SK-N-MC (cell line): Measurements from ENCODE around the gene KCNT1.
A peak's percentile ranks its signal among the peaks of the same experiment; 100 is the strongest.

ENCODE experiments used
- DNase-seq: peaks from one replicate; pipeline ENCODE4 v3.0.0-alpha.2; 2011; ENCODE audit warnings: low read depth, low spot score
- H3K27ac ChIP-seq: fragments of 200-600 bp; sonication (generic); 2 replicates; pipeline ENCODE4 v1.5.1; 2016; ENCODE audit warnings: mixed run types
- H3K36me3 ChIP-seq: fragments of 200-600 bp; sonication (generic); 2 replicates; pipeline ENCODE4 v1.6.1; 2017; ENCODE audit warnings: antibody characterized with exemption, low read length, mixed read lengths; ENCODE audit not compliant: insufficient read depth
- H3K4me3 ChIP-seq: fragments of 200-600 bp; sonication (generic); 2 replicates; pipeline ENCODE4 v1.5.1; 2016
- H3K9ac ChIP-seq: fragments of 200-600 bp; sonication (generic); 2 replicates; pipeline ENCODE4 v1.8.0; 2017; ENCODE audit warnings: mixed run types, mixed read lengths; ENCODE audit not compliant: insufficient read length
- H3K9me3 ChIP-seq: fragments of 200-600 bp; sonication (generic); 2 replicates; pipeline ENCODE4 v1.6.1; 2017; ENCODE audit warnings: low read depth, mild to moderate bottlenecking, antibody characterized with exemption, low read length, moderate library complexity, mixed read lengths
- EZH2 ChIP-seq: fragments of 200-600 bp; sonication (generic); IDR thresholded peaks from one replicate; pipeline ENCODE4 v1.6.1; 2017; ENCODE audit warnings: antibody characterized with exemption
- FOXP2 ChIP-seq: optimal IDR thresholded peaks from 2 replicates; pipeline ENCODE3; 2011; ENCODE audit warnings: mild to moderate bottlenecking, moderate library complexity; ENCODE audit not compliant: insufficient read depth; ENCODE audit errors: extremely low read length, control extremely low read depth
- POLR2AphosphoS5 ChIP-seq: IDR thresholded peaks from 2 replicates; pipeline ENCODE4 v1.6.1; 2012; ENCODE audit warnings: mild to moderate bottlenecking, low read depth, low read length, borderline replicate concordance

KCNT1 gene

DNA sequence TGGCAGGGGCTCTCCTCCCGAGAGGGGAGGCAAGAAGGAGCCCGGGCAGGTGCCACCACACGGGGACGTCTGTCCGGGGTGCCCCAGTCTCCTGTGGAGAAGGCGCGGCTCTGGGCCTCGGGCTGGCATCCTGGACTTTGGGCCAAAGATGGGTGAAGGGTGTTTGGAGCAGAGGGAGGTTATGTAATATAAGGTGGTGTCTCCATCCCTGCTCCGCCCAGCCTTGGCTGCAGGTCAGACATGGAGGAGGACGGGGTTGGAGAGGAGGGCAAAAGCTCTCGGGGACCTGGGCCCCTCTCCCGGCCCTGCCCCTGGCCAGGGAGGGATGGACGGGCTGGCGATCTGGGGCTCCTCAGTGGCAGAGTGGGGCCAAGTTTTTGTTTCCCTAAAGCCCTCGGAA, 1.5 kb upstream of the KCNT1 start:
- TF ChIP-seq POLR2AphosphoS5 = no peak
- TF ChIP-seq EZH2 = no peak
- TF ChIP-seq FOXP2 = no peak
- Histone ChIP-seq H3K4me3 (no peak overlapping the region), H3K36me3 (no peaks in the 10 kb centered on the region), H3K27ac (no peak overlapping the region), H3K9ac (no peak overlapping the region), H3K9me3 (no peaks in the 10 kb centered on the region)
- no peak for DNase-seq

DNA sequence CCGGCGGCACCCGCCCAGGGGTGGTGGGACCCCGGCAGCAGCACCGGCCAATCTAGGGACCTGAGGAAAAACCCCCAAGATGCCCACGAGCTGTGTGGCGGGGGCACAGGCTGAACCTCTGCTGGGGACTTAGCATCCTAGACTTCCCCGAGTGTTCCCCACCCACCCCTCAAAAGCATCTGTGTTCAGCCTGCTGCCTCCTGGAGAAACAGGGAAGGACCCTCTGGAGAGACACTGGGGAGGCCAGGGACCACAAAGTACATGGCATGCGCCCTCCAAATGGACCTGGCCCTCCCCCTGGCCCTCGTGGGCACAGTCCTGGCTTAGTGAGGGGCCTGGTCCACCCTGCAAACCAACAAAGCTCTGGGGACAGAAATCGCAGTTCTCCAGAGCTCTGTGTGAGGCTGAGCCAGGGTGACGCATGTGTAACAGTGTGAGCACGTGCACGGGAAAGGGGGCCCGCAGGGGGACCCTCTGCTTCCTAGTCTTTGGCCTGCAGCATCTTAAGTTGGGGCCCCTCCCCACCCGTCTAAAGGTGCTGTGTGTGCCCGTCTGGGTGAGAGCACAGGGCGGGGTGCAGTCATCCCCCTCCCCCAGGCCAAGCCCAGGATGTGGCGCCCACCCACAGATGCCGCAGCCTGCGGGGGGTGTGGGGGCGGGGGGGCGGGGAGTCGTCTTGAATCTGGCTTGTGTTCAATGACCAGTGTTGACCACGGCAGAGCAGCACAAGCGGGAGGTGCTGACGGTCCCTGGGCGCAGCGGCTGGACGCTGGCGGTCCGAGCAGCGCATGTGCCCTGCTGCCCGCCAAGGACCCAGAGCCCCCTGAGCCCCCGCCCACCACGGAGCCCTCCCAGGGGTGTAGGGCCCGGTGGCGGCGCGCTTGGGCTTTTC, 672 bp upstream of the KCNT1 start:
- Histone ChIP-seq H3K36me3 (no peaks in the 10 kb centered on the region), H3K27ac (no peak overlapping the region), H3K4me3 (peak overlapping the region; percentile 70), H3K9me3 (no peaks in the 10 kb centered on the region), H3K9ac (no peak overlapping the region)
- DNase-seq = no peak
- TF ChIP-seq POLR2AphosphoS5 (no peak), EZH2 (no peak), FOXP2 (no peak)

GRCh38 chr9:135703726-135704125, 1.7 kb downstream of the KCNT1 start:
- Histone ChIP-seq H3K9ac (no peak overlapping the region), H3K9me3 (no peaks in the 10 kb centered on the region), H3K36me3 (no peaks in the 10 kb centered on the region), H3K4me3 (no peak overlapping the region), H3K27ac (no peak overlapping the region)
- no peak for DNase-seq
- TF ChIP-seq POLR2AphosphoS5 = no peak

DNA sequence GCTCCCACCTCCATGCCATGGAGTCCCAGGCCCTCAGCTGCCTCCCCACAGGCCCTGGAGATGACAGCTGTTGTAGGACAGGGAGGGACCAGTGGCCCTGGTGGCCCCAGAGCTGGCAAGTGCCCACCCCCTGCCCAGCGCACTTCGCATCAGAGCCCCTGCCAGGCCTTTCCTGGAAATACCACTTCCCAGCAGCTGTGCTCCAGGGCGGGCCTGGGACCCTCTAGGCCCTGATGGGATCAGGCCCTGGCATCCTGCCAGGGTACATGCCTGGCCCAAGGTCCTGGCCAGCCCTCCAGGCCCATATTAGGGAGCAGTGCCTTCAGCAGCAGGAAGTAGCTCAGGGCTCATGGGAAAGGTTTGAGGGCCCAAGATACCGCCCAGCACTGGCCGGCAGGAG, 2.5 kb downstream of the KCNT1 start:
- Histone ChIP-seq H3K27ac (no peak overlapping the region), H3K36me3 (no peaks in the 10 kb centered on the region), H3K4me3 (no peak overlapping the region), H3K9me3 (no peaks in the 10 kb centered on the region), H3K9ac (no peak overlapping the region)
- no peak for DNase-seq
- TF ChIP-seq FOXP2 (no peak), POLR2AphosphoS5 (no peak)

GRCh38 chr9:135705376-135705775, 3.4 kb downstream of the KCNT1 start:
- DNase-seq = no peak
- Histone ChIP-seq H3K27ac (no peak overlapping the region), H3K36me3 (no peaks in the 10 kb centered on the region), H3K4me3 (no peak overlapping the region), H3K9ac (no peak overlapping the region), H3K9me3 (no peaks in the 10 kb centered on the region)
- no peak for TF ChIP-seq EZH2
- no peak for TF ChIP-seq FOXP2
- TF ChIP-seq POLR2AphosphoS5 = no peak

- no peak overlapping the region for H3K27ac ChIP-seq
- TF ChIP-seq EZH2 (no peak), POLR2AphosphoS5 (no peak), FOXP2 (no peak)
- no peak overlapping the region for H3K4me3 ChIP-seq
- no peak overlapping the region for H3K9ac ChIP-seq
- no peak for DNase-seq
- no peaks in the 10 kb centered on the region for H3K9me3 ChIP-seq
- no peaks in the 10 kb centered on the region for H3K36me3 ChIP-seq
Observed at GRCh38 chr9:135706288-135706687, 4.3 kb downstream of the KCNT1 start.

DNA sequence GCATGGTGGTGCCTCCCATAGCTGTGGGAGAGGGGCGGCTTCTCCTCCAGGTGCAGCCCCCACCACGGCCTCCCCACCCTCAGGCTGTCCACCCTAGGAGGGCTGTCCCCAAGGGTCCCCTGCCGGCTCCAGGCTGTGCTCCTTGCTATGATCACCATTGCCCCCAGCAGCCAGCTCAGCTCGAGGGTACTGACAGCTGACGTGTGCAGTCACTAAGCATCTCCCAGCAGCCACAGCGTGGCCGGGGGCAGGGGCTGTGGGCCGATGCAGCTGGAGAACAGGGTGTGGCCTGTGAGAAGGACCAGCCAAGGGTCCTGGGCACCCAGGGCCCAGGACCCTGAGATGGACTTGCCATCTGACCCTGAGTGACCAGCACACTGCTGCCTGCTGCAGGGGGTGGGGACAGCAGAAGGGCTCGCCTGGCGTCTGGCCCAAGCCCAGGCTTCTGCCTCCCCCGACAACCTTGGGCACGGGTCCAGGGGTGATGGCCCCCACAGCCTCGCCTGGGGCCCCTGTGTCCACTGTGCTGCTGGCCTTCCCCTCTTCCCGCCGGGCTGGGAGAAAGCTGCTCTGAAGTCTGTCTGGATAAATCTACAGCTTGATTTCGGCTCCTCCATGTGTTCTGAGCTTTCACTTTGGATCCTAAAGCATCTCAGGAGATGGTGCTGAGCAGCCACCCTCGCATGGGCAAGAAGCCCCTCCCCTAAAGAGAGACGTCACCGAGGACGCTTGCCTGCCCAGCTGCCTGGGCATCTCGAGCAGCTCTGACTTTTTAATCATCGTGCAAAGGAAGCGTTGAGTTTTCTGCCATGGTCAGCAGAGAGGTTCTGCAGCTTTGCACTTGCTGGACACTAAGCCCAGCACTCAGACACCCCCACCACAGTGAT, 5.5 kb downstream of the KCNT1 start:
- no peaks in the 10 kb centered on the region for H3K9me3 ChIP-seq

DNA sequence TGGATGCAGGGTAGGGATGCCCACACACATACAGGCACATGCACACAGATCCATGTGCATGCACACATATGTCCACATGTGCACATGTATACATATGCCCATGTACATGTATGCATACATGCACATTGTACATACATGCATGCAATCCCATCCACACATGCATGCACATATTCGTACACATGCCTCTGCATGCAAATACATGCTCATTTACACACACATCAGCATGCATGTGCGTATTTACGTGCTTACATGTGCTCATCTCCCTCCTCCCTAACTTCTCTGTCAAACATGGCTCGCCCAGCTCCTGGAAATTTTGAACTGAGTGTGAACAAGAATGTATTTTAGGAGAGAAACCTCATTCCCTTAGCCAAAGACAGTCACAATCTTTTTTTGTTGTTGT, 6.2 kb downstream of the KCNT1 start:
- H3K27ac ChIP-seq = no peak overlapping the region
- H3K9ac ChIP-seq = no peak overlapping the region
- no peaks in the 10 kb centered on the region for H3K9me3 ChIP-seq
- no peak overlapping the region for H3K4me3 ChIP-seq
- no peak for DNase-seq
- no peaks in the 10 kb centered on the region for H3K36me3 ChIP-seq
- no peak for TF ChIP-seq EZH2
- no peak for TF ChIP-seq FOXP2
- TF ChIP-seq POLR2AphosphoS5 = no peak

More for the DNA sequence above, 5.5 kb downstream of the KCNT1 start:
- H3K27ac ChIP-seq = no peak overlapping the region
- H3K9ac ChIP-seq = no peak overlapping the region
- TF ChIP-seq FOXP2 = no peak
- no peak for TF ChIP-seq POLR2AphosphoS5
- no peak for TF ChIP-seq EZH2
- no peak overlapping the region for H3K4me3 ChIP-seq
- no peaks in the 10 kb centered on the region for H3K36me3 ChIP-seq
- no peak for DNase-seq

- H3K4me3 ChIP-seq = no peak overlapping the region
- H3K9me3 ChIP-seq = no peaks in the 10 kb centered on the region
- H3K27ac ChIP-seq = no peak overlapping the region
- no peak for DNase-seq
- no peak for TF ChIP-seq EZH2
- no peak for TF ChIP-seq POLR2AphosphoS5
- TF ChIP-seq FOXP2 = no peak
- no peak overlapping the region for H3K9ac ChIP-seq
- no peaks in the 10 kb centered on the region for H3K36me3 ChIP-seq
Observed at GRCh38 chr9:135711391-135711790, 9.4 kb downstream of the KCNT1 start.
